Adipocyte (in vitro differentiated cells): ENCODE measurements around the gene DIPK1B.
"Not testable (repeated sequence)": the region's sequence is repeated elsewhere in the genome, so short reads cannot be mapped to it uniquely, and the experiment has no call there.

Source experiments
- DNase-seq: peaks from one replicate; pipeline ENCODE4 v3.0.0-alpha.2; 2015; ENCODE audit warnings: low read depth
- H3K27me3 ChIP-seq: replicated peaks from 2 replicates; pipeline ENCODE4 v1.7.0; 2013; ENCODE audit warnings: mild to moderate bottlenecking, low read length, moderate library complexity; ENCODE audit not compliant: control insufficient read depth, insufficient read depth
- H3K36me3 ChIP-seq: 2 replicates; pipeline ENCODE4 v1.7.0; 2013; ENCODE audit warnings: low read length, mild to moderate bottlenecking, moderate library complexity; ENCODE audit not compliant: control insufficient read depth, insufficient read depth, severe bottlenecking
- H3K4me1 ChIP-seq: 2 replicates; pipeline ENCODE4 v1.7.0; 2013; ENCODE audit warnings: mild to moderate bottlenecking, low read length, moderate library complexity; ENCODE audit not compliant: control insufficient read depth, insufficient read depth
- H3K4me3 ChIP-seq: 2 replicates; pipeline ENCODE4 v1.7.0; 2013; ENCODE audit warnings: mild to moderate bottlenecking, low read length, moderate library complexity
- H3K9ac ChIP-seq: 2 replicates; pipeline ENCODE4 v1.7.0; 2013; ENCODE audit warnings: mild to moderate bottlenecking, low read length, moderate library complexity
- H3K9me3 ChIP-seq: 2 replicates; pipeline ENCODE4 v1.7.0; 2013; ENCODE audit warnings: mild to moderate bottlenecking, low read length, moderate library complexity; ENCODE audit not compliant: control insufficient read depth

The DIPK1B gene

DNA sequence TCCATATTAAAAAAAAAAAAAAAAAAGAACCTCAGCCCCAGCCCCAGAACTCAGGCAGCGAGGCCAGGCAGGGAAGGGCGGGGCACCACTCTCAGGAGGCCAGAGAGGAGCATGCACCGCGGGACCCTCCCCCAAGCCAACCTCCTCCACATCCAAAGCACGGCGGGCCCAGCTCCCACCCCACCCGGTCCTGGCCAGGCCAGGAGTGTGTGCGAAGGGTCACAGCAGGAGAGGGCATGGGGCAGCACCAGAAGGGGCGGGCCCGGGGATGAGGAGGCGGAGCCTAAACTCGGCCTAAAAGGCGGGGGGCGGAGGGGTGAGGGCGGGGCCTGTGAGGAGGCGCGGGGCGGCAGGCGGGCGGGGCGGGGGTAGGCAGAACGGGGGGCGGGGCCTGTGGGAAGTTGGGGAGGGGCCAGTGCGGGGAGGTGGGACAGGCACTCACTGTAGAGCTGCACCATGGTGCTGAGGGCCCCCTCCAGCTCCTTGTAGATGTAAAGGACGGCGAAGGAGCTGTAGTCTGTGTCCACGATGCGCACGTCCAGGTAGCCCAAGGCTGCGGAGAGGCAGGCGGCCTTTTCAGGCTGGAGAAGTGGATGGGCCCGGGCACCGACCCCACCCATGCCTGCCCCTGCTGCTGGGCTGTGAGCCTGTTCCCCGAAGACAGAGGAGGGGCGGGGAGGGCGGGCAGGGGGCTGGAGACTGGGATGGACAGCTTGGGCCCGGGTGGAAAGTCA, 50.7 kb downstream of the DIPK1B start:
- Histone ChIP-seq H3K27me3 (peaks cover 34% of the 10 kb centered on the region), H3K9ac (no peak overlapping the region)
- peak; percentile 35 for DNase-seq

DNA sequence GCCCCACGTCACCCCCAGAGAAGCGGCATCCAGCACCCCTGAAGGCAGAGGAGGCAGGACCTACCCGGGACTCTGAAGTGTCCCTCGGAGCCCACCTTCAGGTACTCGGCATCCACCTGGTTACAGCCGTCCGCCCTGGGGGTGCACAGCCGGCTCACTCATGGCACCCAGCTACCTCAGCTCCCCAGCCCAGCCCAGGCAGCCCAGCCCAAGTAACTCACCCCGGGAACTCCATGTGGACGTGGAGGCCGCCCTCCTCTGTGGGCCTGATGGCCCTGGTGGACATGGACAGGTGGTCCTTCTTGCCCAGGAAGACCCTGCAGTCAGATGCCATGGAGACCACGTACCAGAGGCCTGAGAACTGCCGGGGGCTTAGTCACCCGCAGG, 51.3 kb downstream of the DIPK1B start:
- Histone ChIP-seq H3K9me3 (no peaks in the 10 kb centered on the region), H3K9ac (no peak overlapping the region), H3K4me3 (no peak overlapping the region), H3K36me3 (no peaks in the 10 kb centered on the region), H3K27me3 (peaks cover 35% of the 10 kb centered on the region), H3K4me1 (no peaks in the 10 kb centered on the region)
- DNase-seq = no peak

More for the DNA sequence above, 50.7 kb downstream of the DIPK1B start:
- Histone ChIP-seq H3K4me3 (no peak overlapping the region), H3K36me3 (no peaks in the 10 kb centered on the region), H3K9me3 (no peaks in the 10 kb centered on the region), H3K4me1 (no peaks in the 10 kb centered on the region)

DNA sequence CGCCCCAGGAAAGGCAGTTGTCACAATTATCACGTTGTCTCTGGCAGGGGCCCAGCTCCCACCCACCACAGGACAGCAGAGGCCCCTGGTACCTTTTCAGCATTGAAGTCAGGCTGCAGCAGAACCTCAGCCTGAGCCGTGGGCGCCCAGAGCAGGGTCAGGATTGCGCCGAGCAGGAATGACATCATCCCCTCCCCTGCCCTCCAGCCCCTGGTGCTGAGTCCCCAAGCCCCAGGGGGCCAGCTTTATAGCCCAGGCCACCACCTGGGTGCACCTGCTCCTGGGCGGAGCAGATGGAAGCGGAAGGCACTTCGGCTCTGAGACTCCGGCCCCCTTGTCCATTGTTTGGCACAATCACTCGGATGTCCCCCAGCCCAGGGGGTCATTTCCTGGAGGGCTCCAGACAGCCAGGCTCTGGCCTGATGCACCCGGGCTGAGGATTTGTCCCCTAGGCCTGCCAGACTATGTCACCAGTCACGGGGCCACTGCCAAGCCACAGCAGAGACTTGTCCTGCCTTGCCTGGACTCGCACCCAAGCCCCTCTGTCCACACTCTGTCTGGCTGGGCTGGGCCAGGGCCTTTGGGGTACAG, 52.0 kb downstream of the DIPK1B start, which contains the start of gene LCN15:
Gene LCN15 (minus strand): TSS at position 218 of the 591 bp plus-strand sequence. CDS start 30 bp downstream, at position 188.
- no peaks in the 10 kb centered on the region for H3K9me3 ChIP-seq
- no peaks in the 10 kb centered on the region for H3K4me1 ChIP-seq
- DNase-seq = no peak
- H3K9ac ChIP-seq = no peak within 1 kb of the TSS
- H3K27me3 ChIP-seq = peaks cover 35% of the 10 kb centered on the region
- H3K36me3 ChIP-seq = no peaks in the 10 kb centered on the region
- H3K4me3 ChIP-seq = no peak within 1 kb of the TSS

DNA sequence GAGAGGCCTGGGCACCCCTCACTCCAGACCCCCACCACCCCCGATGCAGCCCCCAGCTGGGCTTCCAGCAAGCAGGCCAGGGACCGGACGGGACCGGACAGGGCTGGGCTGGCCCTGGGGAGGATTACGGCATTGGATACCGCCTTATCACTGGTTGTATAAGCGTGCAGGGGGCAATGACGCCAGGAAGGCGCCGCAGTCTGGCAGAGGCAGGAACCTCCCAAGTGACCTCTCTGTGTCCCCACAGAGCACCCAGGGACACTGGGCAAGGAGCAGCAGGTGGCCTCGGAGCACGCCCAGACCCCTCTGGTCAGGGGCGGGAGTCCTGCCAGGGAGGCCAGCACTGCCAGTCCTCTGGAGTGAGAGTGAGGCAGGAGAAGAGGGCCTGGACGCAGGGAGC, 52.7 kb downstream of the DIPK1B start:
- H3K27me3 ChIP-seq = peaks cover 32% of the 10 kb centered on the region
- DNase-seq = no peak
- H3K9me3 ChIP-seq = no peaks in the 10 kb centered on the region
- no peaks in the 10 kb centered on the region for H3K36me3 ChIP-seq
- H3K4me1 ChIP-seq = no peaks in the 10 kb centered on the region
- H3K4me3 ChIP-seq = no peak overlapping the region
- no peak overlapping the region for H3K9ac ChIP-seq

DNA sequence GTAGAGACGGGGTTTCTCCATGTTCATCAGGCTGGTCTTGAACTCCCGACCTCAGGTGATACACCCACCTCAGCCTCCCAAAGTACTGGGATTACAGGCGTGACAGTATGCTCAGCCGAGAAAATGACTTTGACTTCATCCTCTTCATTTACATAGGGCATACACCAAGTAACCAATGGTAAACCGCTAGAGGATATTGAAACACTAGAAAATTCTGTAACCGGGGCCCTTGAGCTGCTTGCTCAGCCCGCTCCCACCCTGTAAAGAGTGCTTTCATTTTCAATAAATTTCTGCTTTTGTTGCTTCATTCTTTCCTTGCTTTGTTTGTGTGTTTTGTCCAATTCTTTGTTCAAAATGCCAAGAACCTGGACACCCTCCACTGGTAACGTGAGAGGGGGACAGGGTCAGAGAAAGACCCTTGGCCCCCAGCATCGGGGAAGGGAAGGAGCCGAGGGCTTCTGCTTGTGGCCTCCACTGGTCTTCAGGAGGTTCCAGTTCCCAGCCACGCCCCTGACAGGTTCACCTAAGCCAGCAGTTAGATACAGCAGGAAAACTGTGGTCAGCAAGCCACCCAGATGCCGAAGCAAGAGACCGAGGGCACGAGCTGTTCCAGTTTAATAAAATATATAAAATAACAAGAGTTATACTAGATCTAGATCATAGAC, 53.5 kb downstream of the DIPK1B start:
- H3K9ac ChIP-seq, DNase-seq: not testable (repeated sequence)

DNA sequence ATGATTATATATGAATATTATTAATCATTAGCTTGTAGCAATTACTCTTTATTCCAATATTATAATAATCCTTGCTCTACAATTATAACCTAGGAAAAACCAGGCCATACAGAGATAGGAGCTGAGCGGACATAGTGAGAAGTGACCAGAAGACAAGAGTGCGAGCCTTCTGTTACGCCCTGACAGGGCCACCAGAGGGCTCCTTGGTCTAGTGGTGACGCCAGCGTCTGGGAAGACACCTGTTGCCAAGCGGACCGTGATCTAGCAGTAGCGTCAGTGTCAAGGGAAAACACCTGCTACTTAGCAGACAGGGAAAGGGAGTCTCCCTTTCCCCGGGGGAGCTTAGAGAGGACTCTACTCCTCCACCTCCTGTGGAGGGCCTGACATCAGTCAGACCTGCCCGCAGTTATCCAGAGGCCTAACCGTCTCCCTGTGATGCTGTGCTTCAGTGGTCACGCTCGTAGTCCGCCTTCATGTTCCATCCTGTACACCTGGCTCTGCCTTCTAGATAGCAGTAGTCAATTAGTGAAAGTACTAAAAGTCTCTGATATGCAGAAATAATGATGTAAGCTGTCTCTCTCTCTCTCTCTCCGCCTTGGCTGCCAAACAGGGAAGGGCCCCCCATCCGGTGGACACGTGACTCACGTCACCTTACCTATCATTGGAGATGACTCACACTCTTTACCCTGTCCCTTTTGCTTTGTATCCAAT, 54.2 kb downstream of the DIPK1B start:
- not testable (repeated sequence) for H3K4me3 ChIP-seq, H3K9ac ChIP-seq, H3K4me1 ChIP-seq, H3K9me3 ChIP-seq, H3K36me3 ChIP-seq
- peak; percentile 34 for DNase-seq
- H3K27me3 ChIP-seq = peaks cover 30% of the 10 kb centered on the region

More for the DNA sequence above, 53.5 kb downstream of the DIPK1B start:
- H3K4me3 ChIP-seq, H3K4me1 ChIP-seq, H3K36me3 ChIP-seq, H3K9me3 ChIP-seq: not testable (repeated sequence)
- peaks cover 30% of the 10 kb centered on the region for H3K27me3 ChIP-seq

DNA sequence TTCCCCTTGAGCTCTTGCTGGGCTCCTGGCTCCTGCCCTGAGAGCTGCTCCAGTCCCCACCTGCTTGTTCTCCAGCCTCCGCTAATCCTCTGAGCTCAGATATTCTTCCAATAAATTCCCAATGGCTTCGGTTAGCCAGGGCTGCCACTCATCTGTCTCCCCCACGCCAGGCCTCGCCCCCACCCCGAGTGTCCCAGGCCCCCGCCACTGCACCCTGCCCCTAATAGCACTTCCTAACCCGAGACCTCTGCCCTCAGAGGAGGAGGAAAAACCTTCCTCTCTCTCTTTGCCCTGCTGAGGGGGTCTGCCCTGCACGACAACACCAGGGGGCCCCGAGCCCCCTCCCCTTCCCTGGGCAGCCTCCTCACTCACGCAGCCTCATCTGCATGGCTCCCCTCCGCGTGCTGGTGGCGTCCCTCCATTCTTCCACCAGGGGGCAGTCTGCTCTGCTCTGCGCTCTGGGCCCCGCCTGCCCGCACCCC, 57.4 kb downstream of the DIPK1B start:
- Histone ChIP-seq H3K36me3 (no peaks in the 10 kb centered on the region), H3K9me3 (peaks cover 9% of the 10 kb centered on the region), H3K9ac (no peak overlapping the region), H3K4me1 (no peaks in the 10 kb centered on the region), H3K4me3 (no peak overlapping the region), H3K27me3 (peaks cover 23% of the 10 kb centered on the region)
- peak; percentile 48 for DNase-seq

DNA sequence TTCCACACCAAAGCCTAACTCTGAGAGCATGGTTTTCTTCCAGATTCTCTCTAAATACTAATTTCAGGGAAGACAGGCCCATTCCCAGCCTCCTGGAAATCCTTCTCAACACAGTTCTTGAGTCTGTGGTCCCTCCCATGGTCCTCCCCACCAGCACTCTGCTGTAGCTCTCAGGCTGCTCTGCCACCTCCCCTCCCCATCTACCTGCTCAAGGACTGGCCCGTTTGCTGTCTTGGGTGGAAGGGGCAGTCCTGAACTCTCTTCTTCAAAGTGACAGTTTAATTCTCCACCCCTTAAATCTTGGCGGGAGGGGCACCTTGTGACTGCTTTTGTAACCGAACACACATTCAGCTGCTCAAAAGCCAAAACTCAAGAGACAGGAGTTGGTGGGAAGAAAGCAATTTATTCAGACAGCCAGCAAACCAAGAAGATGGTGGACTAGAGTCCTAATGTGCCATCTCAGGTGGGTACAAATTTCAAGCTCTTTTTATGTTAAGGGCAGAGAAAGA, 59.6 kb downstream of the DIPK1B start:
- H3K9me3 ChIP-seq = peaks cover 9% of the 10 kb centered on the region
- H3K4me3 ChIP-seq = no peak overlapping the region
- H3K9ac ChIP-seq = no peak overlapping the region
- DNase-seq = no peak
- H3K27me3 ChIP-seq = peaks cover 22% of the 10 kb centered on the region
- no peaks in the 10 kb centered on the region for H3K36me3 ChIP-seq
- no peaks in the 10 kb centered on the region for H3K4me1 ChIP-seq

DNA sequence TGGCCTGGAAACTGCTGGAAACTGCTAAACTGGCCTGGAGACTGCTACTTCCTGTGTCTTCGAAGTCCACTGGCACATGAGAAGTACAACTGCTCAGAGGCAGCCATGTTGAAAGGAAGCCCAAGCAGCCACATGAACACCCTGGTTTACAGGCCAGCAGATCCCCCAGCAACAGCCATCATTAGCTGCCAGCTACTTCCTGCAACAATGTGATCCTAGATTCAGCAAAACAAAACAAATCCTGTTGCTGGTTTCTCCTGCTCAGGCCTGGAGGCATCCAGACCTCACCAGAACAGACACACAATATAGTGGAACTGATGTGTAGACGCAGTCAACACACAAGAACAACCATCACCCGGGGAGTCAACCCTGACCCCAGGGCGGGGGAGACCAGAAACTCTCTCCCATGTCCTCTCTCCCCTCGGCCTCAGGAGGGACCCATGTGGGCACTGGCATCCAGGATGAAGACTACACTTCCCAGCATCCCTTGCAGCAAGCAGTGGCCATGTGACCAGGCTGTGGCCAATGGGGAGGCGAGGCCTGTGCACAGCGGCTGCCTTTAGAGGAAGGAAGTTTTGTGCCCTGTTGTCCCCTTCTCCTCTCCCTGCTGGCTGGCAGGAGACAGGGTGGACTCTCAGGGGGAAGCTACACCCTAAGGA, 61.1 kb downstream of the DIPK1B start:
- Histone ChIP-seq H3K36me3 (no peaks in the 10 kb centered on the region), H3K9ac (no peak overlapping the region), H3K9me3 (peaks cover 9% of the 10 kb centered on the region), H3K4me1 (no peaks in the 10 kb centered on the region), H3K27me3 (peaks cover 27% of the 10 kb centered on the region), H3K4me3 (no peak overlapping the region)
- DNase-seq = no peak
